GM21423 (cell line): ENCODE data around the gene ZBTB11.
"Not testable (repeated sequence)": the region's sequence is repeated elsewhere in the genome, so short reads cannot be mapped to it uniquely, and the experiment has no call there.

Source experiments
- ATAC-seq: cut with Tn5 transposase; IDR thresholded peaks from one replicate; pipeline ENCODE4 v1.9.1; 2021; ENCODE audit warnings: mild to moderate bottlenecking, moderate library complexity; ENCODE audit not compliant: unreplicated experiment

ZBTB11 gene

GRCh38 chr3:101623656-101624055 lies 53.3 kb downstream of the ZBTB11 start:
- ATAC-seq, result no peak

GRCh38 chr3:101619734-101620133 lies 57.2 kb downstream of the ZBTB11 start:
- ATAC-seq, result no peak

DNA sequence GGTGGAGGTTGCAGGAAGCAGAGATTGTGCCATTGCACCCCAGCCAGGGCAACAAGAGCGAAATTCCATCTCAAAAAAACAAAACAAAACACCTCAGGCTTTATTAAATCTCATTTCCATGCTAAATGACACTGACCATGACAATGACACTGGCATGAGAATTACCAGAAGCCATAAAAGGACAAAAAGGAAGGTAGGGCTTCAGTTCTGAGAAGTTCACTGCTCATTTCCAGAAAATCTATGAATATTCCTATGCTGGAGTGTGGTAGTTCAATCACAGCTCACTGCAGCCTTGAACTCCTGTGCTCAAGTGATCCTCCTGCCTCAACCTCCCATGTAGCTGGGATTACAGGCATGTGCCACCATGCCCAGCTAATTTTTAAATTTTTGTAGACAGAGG lies 58.2 kb downstream of the ZBTB11 start:
- ATAC-seq, result no peak

DNA sequence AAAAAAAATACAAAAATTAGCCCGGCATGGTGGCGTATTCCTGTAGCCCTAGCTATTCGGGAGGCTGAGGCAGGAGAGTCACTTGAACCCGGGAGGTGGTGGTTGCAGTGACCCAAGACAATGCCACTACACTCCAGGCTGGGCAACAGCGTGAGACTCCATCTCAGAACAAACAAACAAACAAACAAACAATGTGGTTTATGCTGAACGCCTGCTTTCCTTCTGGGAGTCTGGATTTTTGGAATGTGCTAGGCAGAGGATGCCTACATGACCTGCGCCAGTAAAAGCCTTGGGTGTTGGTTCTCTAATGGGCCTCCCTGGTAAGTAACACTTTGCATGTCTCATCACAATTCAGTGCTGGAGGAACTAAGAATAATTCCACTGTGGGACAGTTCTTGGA lies 59.5 kb downstream of the ZBTB11 start:
- ATAC-seq, result no peak

GRCh38 chr3:101615525-101615924 lies 61.4 kb downstream of the ZBTB11 start:
- ATAC-seq, result no peak

DNA sequence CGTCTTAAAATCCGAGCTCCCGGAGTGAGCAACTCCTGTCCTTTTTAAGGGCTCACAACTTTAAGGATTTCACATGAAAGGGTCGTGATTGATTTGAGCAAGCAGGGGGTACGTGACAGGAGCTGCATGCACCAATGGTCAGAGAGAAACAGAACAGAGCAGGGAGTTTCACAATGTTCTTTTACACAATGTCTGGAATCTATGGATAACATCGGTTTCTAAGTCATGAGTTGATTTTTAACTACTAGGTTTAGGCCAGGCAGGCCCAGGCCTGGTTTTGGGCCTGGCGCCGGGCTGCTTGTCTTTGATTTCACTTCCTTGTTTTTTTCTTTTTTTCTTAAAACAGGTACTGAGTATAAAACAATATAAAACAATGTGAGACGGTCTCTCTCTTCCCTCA lies 63.9 kb downstream of the ZBTB11 start:
- not testable (repeated sequence) for ATAC-seq

GRCh38 chr3:101611023-101611422 lies 65.9 kb downstream of the ZBTB11 start:
- no peak for ATAC-seq

GRCh38 chr3:101605398-101605797 lies 71.5 kb downstream of the ZBTB11 start:
- not testable (repeated sequence) for ATAC-seq

DNA sequence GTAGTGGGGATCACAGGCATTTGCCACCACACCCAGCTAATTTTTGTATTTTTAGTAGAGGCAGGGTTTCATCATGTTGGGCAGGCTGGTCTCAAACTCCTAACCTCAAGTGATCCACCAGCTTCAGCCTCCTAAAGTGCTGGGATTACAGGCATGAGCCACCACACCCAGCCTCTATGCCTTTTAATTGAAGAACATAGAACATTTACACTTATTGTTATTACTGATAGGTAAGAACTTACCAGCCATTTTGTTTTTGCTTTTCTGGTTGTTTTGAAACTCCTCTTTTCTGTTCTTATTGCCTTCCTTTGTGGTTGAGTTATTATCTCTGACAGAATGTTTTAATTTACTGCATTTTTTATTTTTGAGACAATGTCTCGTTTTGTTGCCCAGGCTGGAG lies 73.7 kb downstream of the ZBTB11 start:
- ATAC-seq, result no peak

DNA sequence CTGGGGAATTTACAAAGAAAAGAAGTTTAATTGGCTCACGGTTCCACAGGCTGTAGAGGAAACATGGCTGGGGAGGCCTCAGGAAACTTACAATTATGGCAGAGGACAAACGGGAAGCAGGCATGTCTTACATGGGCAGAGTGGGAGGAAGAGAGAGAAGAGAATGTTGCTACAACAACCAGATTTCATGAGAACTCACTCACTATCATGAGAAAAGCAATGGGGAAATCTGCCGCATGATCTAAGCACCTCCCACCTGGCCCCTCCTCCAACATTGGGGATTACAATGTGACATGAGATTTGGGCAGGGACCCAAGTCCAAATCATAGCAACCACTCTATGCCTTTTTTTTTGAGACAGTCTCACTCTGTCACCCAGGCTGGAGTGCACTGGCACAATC lies 74.2 kb downstream of the ZBTB11 start:
- ATAC-seq, result no peak
